GM19193 (cell line): Measurements from ENCODE around the gene GPC5.

Source experiments
- POLR2A ChIP-seq: IDR thresholded peaks from 4 replicates; pipeline ENCODE4 v1.6.1; 2011; ENCODE audit not compliant: insufficient read depth, insufficient read length; ENCODE audit errors: extremely low read depth

The GPC5 gene

GRCh38 chr13:91504216-91504615 is 105.8 kb downstream of the GPC5 start:
- no peak for TF ChIP-seq POLR2A

GRCh38 chr13:91506759-91507158 is 108.3 kb downstream of the GPC5 start:
- TF ChIP-seq POLR2A = no peak

GRCh38 chr13:91510058-91510457 is 111.6 kb downstream of the GPC5 start:
- TF ChIP-seq POLR2A = no peak

GRCh38 chr13:91513790-91514189 is 115.4 kb downstream of the GPC5 start:
- no peak for TF ChIP-seq POLR2A

GRCh38 chr13:91516799-91517198 is 118.4 kb downstream of the GPC5 start:
- TF ChIP-seq POLR2A = no peak

- no peak for TF ChIP-seq POLR2A
Observed at GRCh38 chr13:91520952-91521351, 122.5 kb downstream of the GPC5 start.

GRCh38 chr13:91523116-91523515 is 124.7 kb downstream of the GPC5 start:
- TF ChIP-seq POLR2A = no peak

GRCh38 chr13:91526543-91527033 is 128.2 kb downstream of the GPC5 start:
- no peak for TF ChIP-seq POLR2A

GRCh38 chr13:91529739-91530482 is 131.5 kb downstream of the GPC5 start:
- no peak for TF ChIP-seq POLR2A

GRCh38 chr13:91531646-91532045 is 133.2 kb downstream of the GPC5 start:
- TF ChIP-seq POLR2A = no peak

GRCh38 chr13:91533354-91533753 is 134.9 kb downstream of the GPC5 start:
- TF ChIP-seq POLR2A = no peak

GRCh38 chr13:91534996-91535395 is 136.6 kb downstream of the GPC5 start:
- TF ChIP-seq POLR2A = no peak

GRCh38 chr13:91537376-91537775 is 139.0 kb downstream of the GPC5 start:
- TF ChIP-seq POLR2A = no peak

- TF ChIP-seq POLR2A = no peak
Observed at GRCh38 chr13:91539286-91540157, 141.1 kb downstream of the GPC5 start.

- no peak for TF ChIP-seq POLR2A
Observed at GRCh38 chr13:91540158-91540736, 141.8 kb downstream of the GPC5 start.
